H1 (cell line): ENCODE measurements around the gene PARD3. TPM values are rescaled to one million over a fixed set of nuclear protein-coding genes. Genes with fewer than 3 reads are reported as not detected.

ENCODE experiments used
- CTCF ChIA-PET: fragments of 300-600 bp; sonication (Branson Sonifier 250); formaldehyde crosslinking; loops from one replicate; lab custom pipeline; 2021; ENCODE audit not compliant: partially characterized antibody; lab: Charles Lee
- POLR2A ChIA-PET: fragments of 300-600 bp; sonication (Branson Sonifier 250); formaldehyde crosslinking; loops from one replicate; lab custom pipeline; 2021; ENCODE audit warnings: inconsistent platforms; ENCODE audit not compliant: partially characterized antibody; lab: Charles Lee
- DNase-seq, 2 experiments: peaks; one replicate each; pipeline versions ENCODE4 v3.0.0 to v3.0.0-alpha.2; 2010 to 2022; ENCODE audit warnings: low spot score in 2 of 2, low read depth in 1 of 2, mixed read lengths in 1 of 2
- FAIRE-seq: peaks from 2 replicates; lab custom pipeline; 2011; peaks lifted over from hg19 to GRCh38; lab: Jason Lieb, UNC
- H2AFZ ChIP-seq: 2 replicates; pipeline ENCODE4 v1.8.1; 2012; ENCODE audit warnings: low read length, inconsistent platforms
- H2AK5ac ChIP-seq: 2 replicates; pipeline ENCODE4 v1.6.1; 2013; ENCODE audit warnings: low read depth, low read length
- H2BK120ac ChIP-seq: replicated peaks from 2 replicates; pipeline ENCODE3; 2013; ENCODE audit warnings: low read depth, low read length, inconsistent platforms
- H2BK12ac ChIP-seq: 2 replicates; pipeline ENCODE4 v1.6.1; 2013; ENCODE audit warnings: low read depth, low read length
- H2BK15ac ChIP-seq: 2 replicates; pipeline ENCODE4 v1.6.1; 2013; ENCODE audit warnings: low read length
- H2BK20ac ChIP-seq: 2 replicates; pipeline ENCODE4 v1.6.1; 2013; ENCODE audit warnings: low read length
- H2BK5ac ChIP-seq: 2 replicates; pipeline ENCODE4 v1.6.1; 2013; ENCODE audit warnings: low read depth, low read length
- H3K14ac ChIP-seq: 2 replicates; pipeline ENCODE4 v1.6.1; 2013; ENCODE audit warnings: inconsistent platforms; ENCODE audit not compliant: insufficient read length
- H3K18ac ChIP-seq: 2 replicates; pipeline ENCODE4 v1.6.1; 2013; ENCODE audit warnings: low read length; ENCODE audit errors: extremely low read depth
- H3K23ac ChIP-seq: 2 replicates; pipeline ENCODE4 v1.6.1; 2013; ENCODE audit warnings: inconsistent platforms; ENCODE audit not compliant: insufficient read length
- H3K23me2 ChIP-seq: 2 replicates; pipeline ENCODE4 v1.6.1; 2013; ENCODE audit warnings: low read depth, low read length
- H3K27ac ChIP-seq: 2 replicates; pipeline ENCODE4 v1.6.1; 2011; ENCODE audit warnings: low read depth, low read length, inconsistent platforms
- H3K27me3 ChIP-seq, 4 experiments: replicated peaks in 1 of 4; 1 replicate in 1 of 4; 2 replicates in 3 of 4; pipeline versions ENCODE4 v1.6.1 to v1.8.1; 2011 to 2013; ENCODE audit warnings: low read length in 3 of 4, mild to moderate bottlenecking in 3 of 4, inconsistent platforms in 2 of 4, mixed read lengths in 2 of 4, moderate library complexity in 1 of 4; ENCODE audit not compliant: control insufficient read depth in 3 of 4, insufficient read depth in 3 of 4; ENCODE audit errors: extremely low read depth in 1 of 4
- H3K36me3 ChIP-seq, 4 experiments: 2 replicates each; pipeline versions ENCODE4 v1.6.1 to v1.8.1; 2011 to 2013; ENCODE audit warnings: mild to moderate bottlenecking in 4 of 4, low read length in 3 of 4, moderate library complexity in 2 of 4, control low read depth in 1 of 4, inconsistent platforms in 1 of 4; ENCODE audit not compliant: insufficient read depth in 4 of 4, control insufficient read depth in 2 of 4
- H3K4ac ChIP-seq: replicated peaks from 2 replicates; pipeline ENCODE3; 2013; ENCODE audit warnings: low read length, low read depth, mixed read lengths, inconsistent platforms; ENCODE audit not compliant: insufficient read length
- H3K4me1 ChIP-seq, 4 experiments: replicated peaks in 1 of 4; 1 replicate in 1 of 4; 2 replicates in 3 of 4; pipeline versions ENCODE4 v1.6.1 to v1.8.1; 2011 to 2013; ENCODE audit warnings: low read length in 3 of 4, inconsistent platforms in 2 of 4, mixed read lengths in 1 of 4; ENCODE audit not compliant: insufficient read depth in 4 of 4, control insufficient read depth in 3 of 4
- H3K4me2 ChIP-seq, 2 experiments: 2 replicates each; pipeline versions ENCODE4 v1.6.1 to v1.8.1; 2011 to 2013; ENCODE audit warnings: low read depth in 2 of 2, low read length in 2 of 2, control low read depth in 1 of 2, inconsistent platforms in 1 of 2, mild to moderate bottlenecking in 1 of 2; ENCODE audit not compliant: insufficient read depth in 1 of 2
- H3K4me3 ChIP-seq, 4 experiments: fragments of 200-600, 300-600 bp in 1 of 4; sonication (generic), shearing (Covaris generic), sonication (Bioruptor Twin) in 1 of 4; 2 replicates each; pipeline versions ENCODE4 v1.5.1 to v1.8.1; 2011 to 2016; ENCODE audit warnings: low read length in 4 of 4, low read depth in 3 of 4, control low read depth in 2 of 4, inconsistent platforms in 2 of 4, mild to moderate bottlenecking in 2 of 4, mixed read lengths in 1 of 4, moderate library complexity in 1 of 4; ENCODE audit not compliant: insufficient read depth in 2 of 4; ENCODE audit errors: extremely low read depth in 1 of 4
- H3K56ac ChIP-seq: replicated peaks from 2 replicates; pipeline ENCODE3; 2013; ENCODE audit warnings: low read depth, mild to moderate bottlenecking, mixed read lengths, low read length, inconsistent platforms; ENCODE audit not compliant: insufficient read length
- H3K79me1 ChIP-seq: 2 replicates; pipeline ENCODE4 v1.6.1; 2013; ENCODE audit warnings: low read depth, low read length, control low read depth
- H3K79me2 ChIP-seq, 2 experiments: 2 replicates each; pipeline versions ENCODE4 v1.6.1 to v1.8.1; 2012 to 2013; ENCODE audit warnings: low read length in 2 of 2, mild to moderate bottlenecking in 2 of 2, inconsistent platforms in 1 of 2; ENCODE audit not compliant: insufficient read depth in 2 of 2, control insufficient read depth in 1 of 2
- H3K9ac ChIP-seq, 4 experiments: replicated peaks in 1 of 4; 1 replicate in 1 of 4; 2 replicates in 3 of 4; pipeline versions ENCODE4 v1.6.1 to v1.8.1; 2011 to 2013; ENCODE audit warnings: low read depth in 3 of 4, low read length in 3 of 4, control low read depth in 2 of 4, mild to moderate bottlenecking in 2 of 4, moderate library complexity in 2 of 4, inconsistent platforms in 1 of 4; ENCODE audit errors: extremely low read depth in 1 of 4
- H3K9me3 ChIP-seq, 2 experiments: 2 replicates each; pipeline versions ENCODE4 v1.6.1 to v1.8.1; 2012 to 2013; ENCODE audit warnings: mild to moderate bottlenecking in 2 of 2, moderate library complexity in 2 of 2, control low read depth in 1 of 2, inconsistent platforms in 1 of 2, low read depth in 1 of 2, low read length in 1 of 2, mixed read lengths in 1 of 2; ENCODE audit not compliant: insufficient read depth in 2 of 2
- H4K20me1 ChIP-seq, 2 experiments: replicated peaks in 1 of 2; 2 replicates each; pipeline versions ENCODE3 to v1.8.1; 2011 to 2013; ENCODE audit warnings: inconsistent platforms in 2 of 2, low read length in 2 of 2, mild to moderate bottlenecking in 1 of 2; ENCODE audit not compliant: insufficient read depth in 2 of 2, control insufficient read depth in 1 of 2
- H4K5ac ChIP-seq: 2 replicates; pipeline ENCODE4 v1.6.1; 2013; ENCODE audit warnings: low read length, low read depth, mixed read lengths, inconsistent platforms; ENCODE audit not compliant: insufficient read length
- H4K8ac ChIP-seq: 2 replicates; pipeline ENCODE4 v1.8.0; 2013; ENCODE audit warnings: mild to moderate bottlenecking, moderate library complexity, low read length, inconsistent platforms; ENCODE audit not compliant: insufficient read depth; ENCODE audit errors: extremely low read depth
- H4K91ac ChIP-seq: replicated peaks from 2 replicates; pipeline ENCODE3; 2013; ENCODE audit warnings: low read length, mixed read lengths, inconsistent platforms; ENCODE audit not compliant: insufficient read length
- NANOG ChIP-seq: IDR thresholded peaks from 2 replicates; pipeline ENCODE4 v1.6.1; 2011; ENCODE audit warnings: low read length, low read depth, mild to moderate bottlenecking, inconsistent platforms; ENCODE audit not compliant: insufficient read depth, poor library complexity, severe bottlenecking
- NRF1 ChIP-seq: IDR thresholded peaks from 2 replicates; pipeline ENCODE4 v1.6.1; 2011; ENCODE audit warnings: mild to moderate bottlenecking, low read depth, low read length, improper control_type of control experiment
- RFX5 ChIP-seq: IDR thresholded peaks from 2 replicates; pipeline ENCODE4 v1.6.1; 2011; ENCODE audit warnings: low read depth, low read length, improper control_type of control experiment, borderline replicate concordance
- SP1 ChIP-seq: IDR thresholded peaks from 2 replicates; pipeline ENCODE4 v1.6.1; 2011; ENCODE audit warnings: low read depth, low read length
- WGBS, 2 experiments: shearing (Covaris generic) in 1 of 2; methylation state at CpG; one replicate each; pipeline versions ENCODE4 v1.1.6 to v1.1.7; 2013 to 2015; ENCODE audit warnings: low lambda C conversion rate in 2 of 2, mixed read lengths in 2 of 2, inconsistent platforms in 1 of 2, low coverage in 1 of 2, missing lambda C conversion rate in 1 of 2; ENCODE audit not compliant: insufficient replicate concordance in 2 of 2, insufficient coverage in 1 of 2, insufficient read length in 1 of 2; ENCODE audit errors: extremely low coverage in 1 of 2, missing lambda C conversion rate in 1 of 2; 5-methylcytosine and 5-hydroxymethylcytosine counted together
- polyA plus RNA-seq, 7 experiments: library from polyadenylated mRNA; depleted of rRNA in 3 of 7; stranded (reverse) in 5 of 7; unstranded in 2 of 7; fragments of >200 nt in 5 of 7; fragments of 200-250 nt in 2 of 7; gene quantifications; 1 replicate in 5 of 7; 2 replicates in 1 of 7; 4 replicates in 1 of 7; pipeline versions ENCODE4 v1.2.1 to v1.2.3, GENCODE V29; 2011 to 2013; ENCODE audit warnings: missing spikeins in 2 of 7, mixed read lengths in 2 of 7
- total RNA-seq: library from RNA; stranded (reverse); fragmentation: NEBNext Ultra II Directional; extraction: Animal tissue kit (Norgen Biotek cat#: 25700); gene quantifications from 2 replicates; pipeline ENCODE4 v1.2.1, GENCODE V29; 2021

PARD3 gene
- total and polyA plus RNA-seq, 2 of the 8 experiments (the other 6 are each of a cell fraction or from before 2014, with no cell fraction given), result 19.7 to 49.1 TPM

GRCh38 chr10:34113504-34114225 is 701.4 kb downstream of the PARD3 start:
- no peak overlapping the region for H4K91ac ChIP-seq
- 84% methylated on average over 6 of the region's 6 CpGs; no CpG with 5 or more reads in 1 of the 2 experiments for WGBS, 2 experiments
- peak in 1 of 2 experiments; percentile 63 for DNase-seq
- TF ChIP-seq RFX5 (no peak), NANOG (no peak), SP1 (no peak), NRF1 (no peak)

More at GRCh38 chr10:34113504-34114225, 701.4 kb downstream of the PARD3 start:
- H4K5ac ChIP-seq, result no peak overlapping the region
- no peak overlapping the region for H4K8ac ChIP-seq
- no peaks in the 10 kb centered on the region for H3K9me3 ChIP-seq
- peak overlapping the region; percentile 75; the same call in 1 of the 2 replicates for H2BK15ac ChIP-seq
- H3K4me1 ChIP-seq, result peaks cover 0 to 7% (median 1%) of the 10 kb centered on the region in 4 experiments; a peak in 4 of 7 replicates
- H3K23me2 ChIP-seq, result peaks cover 4% of the 10 kb centered on the region; the same call in 1 of the 2 replicates
- no peak overlapping the region for H3K4me3 ChIP-seq
- no peaks in the 10 kb centered on the region for H4K20me1 ChIP-seq
- no peak overlapping the region for H3K18ac ChIP-seq
- H3K4ac ChIP-seq, result no peak overlapping the region
- H2AFZ ChIP-seq, result no peak overlapping the region
- H2AK5ac ChIP-seq, result no peak overlapping the region
- H3K9ac ChIP-seq, result no peak overlapping the region
- H3K56ac ChIP-seq, result no peak overlapping the region
- H3K79me2 ChIP-seq, result no peaks in the 10 kb centered on the region
- peak overlapping the region; percentile 78; the same call in 1 of the 2 replicates for H2BK12ac ChIP-seq
- no peak overlapping the region for H3K27ac ChIP-seq
- H3K23ac ChIP-seq, result no peak overlapping the region
- no peaks in the 10 kb centered on the region for H3K36me3 ChIP-seq
- H2BK5ac ChIP-seq, result no peak overlapping the region
- H2BK20ac ChIP-seq, result no peak overlapping the region
- no peak overlapping the region for H2BK120ac ChIP-seq
- no peaks in the 10 kb centered on the region for H3K27me3 ChIP-seq
- H3K4me2 ChIP-seq, result 0 out of 4 replicates have a peak overlapping the region, but pooled peaks of 1 of the 2 experiments have one; percentile 39
- FAIRE-seq, result peak; percentile 86
- CTCF ChIA-PET, result no interaction called here
- POLR2A ChIA-PET, result no interaction called here
- H3K79me1 ChIP-seq, result no peaks in the 10 kb centered on the region
- H3K14ac ChIP-seq, result no peak overlapping the region
